Liver (tissue), 9 donors: ENCODE data around the gene POU6F2. TPM values are rescaled to one million over a fixed set of nuclear protein-coding genes. Genes with fewer than 3 reads are reported as not detected.

Experiments used
- DNase-seq: peaks from one replicate; pipeline ENCODE4 v3.0.0-alpha.2; 2017; ENCODE audit warnings: low spot score
- H3K27ac ChIP-seq, 2 donors: one replicate each; pipeline ENCODE4 v1.7.0; 2013; ENCODE audit warnings: inconsistent platforms in 2 of 2, low read length in 2 of 2, control low read depth in 1 of 2, low read depth in 1 of 2, mild to moderate bottlenecking in 1 of 2
- H3K27me3 ChIP-seq, 4 donors: one replicate each; pipeline versions ENCODE4 v1.6.1 to v1.7.0; 2013; ENCODE audit warnings: low read length in 3 of 4, inconsistent platforms in 1 of 4, mild to moderate bottlenecking in 1 of 4, moderate library complexity in 1 of 4; ENCODE audit not compliant: control insufficient read depth in 4 of 4, insufficient read depth in 4 of 4
- H3K36me3 ChIP-seq, 4 donors: one replicate each; pipeline versions ENCODE4 v1.6.1 to v1.7.0; 2013; ENCODE audit warnings: low read length in 3 of 4, mild to moderate bottlenecking in 3 of 4, low read depth in 1 of 4, moderate library complexity in 1 of 4; ENCODE audit not compliant: control insufficient read depth in 4 of 4, insufficient read depth in 3 of 4
- H3K4me1 ChIP-seq, 4 donors: one replicate each; pipeline versions ENCODE4 v1.6.1 to v1.7.0; 2013; ENCODE audit warnings: low read length in 3 of 4, mild to moderate bottlenecking in 3 of 4, moderate library complexity in 1 of 4; ENCODE audit not compliant: control insufficient read depth in 4 of 4, insufficient read depth in 4 of 4
- H3K4me3 ChIP-seq, 3 donors: one replicate each; pipeline versions ENCODE4 v1.6.1 to v1.7.0; 2013; ENCODE audit warnings: low read length in 3 of 3, control low read depth in 1 of 3, low read depth in 1 of 3, mild to moderate bottlenecking in 1 of 3
- H3K9ac ChIP-seq, 2 donors: one replicate each; pipeline ENCODE4 v1.7.0; 2013; ENCODE audit warnings: low read length in 2 of 2, mild to moderate bottlenecking in 2 of 2, moderate library complexity in 2 of 2, control low read depth in 1 of 2, low read depth in 1 of 2
- H3K9me3 ChIP-seq, 4 donors: one replicate each; pipeline versions ENCODE4 v1.6.1 to v1.7.0; 2013; ENCODE audit warnings: low read length in 3 of 4; ENCODE audit not compliant: control insufficient read depth in 4 of 4
- CTCF ChIP-seq: fragments of 150-350 bp; IDR thresholded peaks from 2 replicates; pipeline ENCODE4 v1.5.1; 2017; ENCODE audit warnings: improper control_type of control experiment, low read depth, low read length; ENCODE audit not compliant: missing input control
- EGR1 ChIP-seq, 2 donors: IDR thresholded peaks; 2 replicates each; pipeline ENCODE4 v1.6.1; 2016 to 2018; ENCODE audit warnings: antibody characterized with exemption in 2 of 2, low read depth in 2 of 2
- FOXA1 ChIP-seq: IDR thresholded peaks from 2 replicates; pipeline ENCODE4 v1.6.1; 2016; ENCODE audit warnings: antibody characterized with exemption
- GABPA ChIP-seq, 2 donors: IDR thresholded peaks in 1 of 2; conservative IDR thresholded peaks in 1 of 2; 2 replicates each; pipeline ENCODE4 v1.6.1; 2016; ENCODE audit warnings: antibody characterized with exemption in 2 of 2, mild to moderate bottlenecking in 1 of 2, moderate library complexity in 1 of 2
- HNF4A ChIP-seq, 2 donors: conservative IDR thresholded peaks; 2 replicates each; pipeline ENCODE4 v1.6.1; 2016; ENCODE audit warnings: antibody characterized with exemption in 2 of 2, mild to moderate bottlenecking in 2 of 2
- HNF4G ChIP-seq: IDR thresholded peaks from 2 replicates; pipeline ENCODE4 v1.6.1; 2016; ENCODE audit warnings: antibody characterized with exemption
- MAX ChIP-seq: IDR thresholded peaks from 2 replicates; pipeline ENCODE4 v1.6.1; 2016; ENCODE audit warnings: antibody characterized with exemption
- NR2F2 ChIP-seq: IDR thresholded peaks from 2 replicates; pipeline ENCODE4 v1.6.1; 2016; ENCODE audit warnings: antibody characterized with exemption
- REST ChIP-seq: IDR thresholded peaks from 2 replicates; pipeline ENCODE4 v1.6.1; 2016; ENCODE audit warnings: antibody characterized with exemption, mild to moderate bottlenecking
- SP1 ChIP-seq: IDR thresholded peaks from 2 replicates; pipeline ENCODE4 v1.6.1; 2018; ENCODE audit warnings: antibody characterized with exemption, mild to moderate bottlenecking
- TAF1 ChIP-seq: conservative IDR thresholded peaks from 2 replicates; pipeline ENCODE4 v1.6.1; 2016; ENCODE audit warnings: antibody characterized with exemption, mild to moderate bottlenecking
- YY1 ChIP-seq: IDR thresholded peaks from 2 replicates; pipeline ENCODE4 v1.6.1; 2016; ENCODE audit warnings: antibody characterized with exemption, mild to moderate bottlenecking
- WGBS: extraction: QIAGEN DNeasy Blood & Tissue Kit; methylation state at CpG from one replicate; pipeline ENCODE4 v1.1.7; 2013; 5-methylcytosine and 5-hydroxymethylcytosine counted together
- polyA plus RNA-seq, 2 donors: library from polyadenylated mRNA; stranded (reverse) in 1 of 2; unstranded in 1 of 2; fragments of 200-250 nt in 1 of 2; fragments of >200 nt in 1 of 2; fragmentation: Nextera tagmentation in 1 of 2; extraction: Ambion mirVana in 1 of 2; gene quantifications; one replicate each; pipeline versions ENCODE4 v1.2.1 to v1.2.3, GENCODE V29; 2013 to 2015
- total RNA-seq, 2 donors: library from RNA; depleted of rRNA; stranded (reverse); fragments of >200 nt; gene quantifications; one replicate each; pipeline ENCODE4 v1.2.3, GENCODE V29; 2014
- donor health status: healthy.
- donor health status: healthy.
- donor health status: healthy.
- donor health status: healthy.
- donor health status: healthy.

Gene POU6F2
- total and polyA plus RNA-seq, 4 donors, result under 0.01 to 0.24 (median 0.08) TPM; not detected in 1

GRCh38 chr7:39285256-39285655 is 307.5 kb downstream of the POU6F2 start:
- no peak for DNase-seq
- no peak overlapping the region for H3K9ac ChIP-seq
- no peaks in the 10 kb centered on the region for H3K36me3 ChIP-seq
- no peaks in the 10 kb centered on the region for H3K4me1 ChIP-seq
- no peaks in the 10 kb centered on the region for H3K9me3 ChIP-seq
- TF ChIP-seq TAF1 (no peak), YY1 (no peak), SP1 (no peak), CTCF (no peak), GABPA (IDR thresholded peaks at IDR 0.05 in 1 of 2, conservative IDR thresholded peaks at IDR 0.05 in 1 of 2) (no peak), HNF4A (conservative IDR thresholded peaks at IDR 0.05) (no peak), NR2F2 (no peak), EGR1 (IDR thresholded peaks at IDR 0.05; ENCODE audit: low read depth in 2 of 2) (no peak), MAX (no peak), REST (no peak)
- no peak overlapping the region for H3K4me3 ChIP-seq
- 48% methylated on average over 2 of the region's 2 CpGs for WGBS
- no peaks in the 10 kb centered on the region for H3K27me3 ChIP-seq
- no peak overlapping the region for H3K27ac ChIP-seq

- 79% methylated on average over 3 of the region's 3 CpGs for WGBS
- no peak overlapping the region for H3K4me3 ChIP-seq
- H3K36me3 ChIP-seq, result no peaks in the 10 kb centered on the region
- no peak overlapping the region for H3K9ac ChIP-seq
- no peak for DNase-seq
- no peaks in the 10 kb centered on the region for H3K27me3 ChIP-seq
- no peaks in the 10 kb centered on the region for H3K4me1 ChIP-seq
- no peak overlapping the region for H3K27ac ChIP-seq
- no peaks in the 10 kb centered on the region for H3K9me3 ChIP-seq
- TF ChIP-seq REST (no peak), FOXA1 (no peak), CTCF (no peak), MAX (no peak), HNF4G (no peak), GABPA (IDR thresholded peaks at IDR 0.05 in 1 of 2, conservative IDR thresholded peaks at IDR 0.05 in 1 of 2) (no peak), SP1 (no peak), EGR1 (IDR thresholded peaks at IDR 0.05; ENCODE audit: low read depth in 2 of 2) (no peak), YY1 (no peak)
Observed at GRCh38 chr7:39288303-39288702, 310.6 kb downstream of the POU6F2 start.
